Measurements from ENCODE around the gene SLC15A2. TPM values are rescaled to one million over a fixed set of nuclear protein-coding genes. Genes with fewer than 3 reads are reported as not detected.

Gene SLC15A2
- total RNA-seq, 1 donor from 2014 or later: 1.0 TPM

GRCh38 chr3:121974601-121975111 lies 80.5 kb downstream of the SLC15A2 start:
- Histone ChIP-seq H3F3A (ENCODE audit: low read depth) (no peaks in the 10 kb centered on the region), H3K9ac (no peak overlapping the region), H3K4me3 (no peak overlapping the region), H3K9me3 (ENCODE audit: low read depth) (no peaks in the 10 kb centered on the region), H2AFZ (replicated peaks) (no peak overlapping the region), H4K20me1 (ENCODE audit: low read depth) (no peaks in the 10 kb centered on the region), H3K36me3 (no peaks in the 10 kb centered on the region), H3K27ac (no peak overlapping the region), H3K27me3 (no peaks in the 10 kb centered on the region), H3K4me2 (no peak overlapping the region), H3K79me2 (ENCODE audit: low read depth) (no peaks in the 10 kb centered on the region), H3K4me1 (no peaks in the 10 kb centered on the region)
- no peak for DNase-seq (ENCODE audit: low spot score)
- Mint-ChIP-seq H3K9me3 (peaks cover 6% of the 10 kb centered on the region), H3K4me3 (no peak overlapping the region), H3K4me1 (no peaks in the 10 kb centered on the region), H3K27ac (no peak overlapping the region), H3K36me3 (no peaks in the 10 kb centered on the region), H3K27me3 (ENCODE audit: insufficient read depth, low read depth) (peaks cover 2% of the 10 kb centered on the region)
- TF ChIP-seq EZH2phosphoT487 (IDR thresholded peaks at IDR 0.05) (no peak), CTCF (IDR thresholded peaks at IDR 0.05) (no peak), EZH2 (IDR thresholded peaks at IDR 0.05) (no peak)

- Histone ChIP-seq H3K9me3 (ENCODE audit: low read depth) (no peaks in the 10 kb centered on the region), H3K27ac (no peak overlapping the region), H3K4me2 (no peak overlapping the region), H3K9ac (no peak overlapping the region), H3K4me3 (no peak overlapping the region), H3K36me3 (no peaks in the 10 kb centered on the region), H3K27me3 (no peaks in the 10 kb centered on the region), H3K4me1 (no peaks in the 10 kb centered on the region), H4K20me1 (ENCODE audit: low read depth) (no peaks in the 10 kb centered on the region), H3F3A (ENCODE audit: low read depth) (no peaks in the 10 kb centered on the region), H3K79me2 (ENCODE audit: low read depth) (no peaks in the 10 kb centered on the region), H2AFZ (replicated peaks) (no peak overlapping the region)
- DNase-seq (ENCODE audit: low spot score): no peak
- H3K36me3 Mint-ChIP-seq: no peaks in the 10 kb centered on the region
- no peak for TF ChIP-seq EZH2phosphoT487 (IDR thresholded peaks at IDR 0.05)
- no peak for TF ChIP-seq CTCF (IDR thresholded peaks at IDR 0.05)
- no peak for TF ChIP-seq EZH2 (IDR thresholded peaks at IDR 0.05)
- no peaks in the 10 kb centered on the region for H3K4me1 Mint-ChIP-seq
- H3K4me3 Mint-ChIP-seq: no peak overlapping the region
- no peak overlapping the region for H3K27ac Mint-ChIP-seq
- peaks cover 2% of the 10 kb centered on the region for H3K27me3 Mint-ChIP-seq (ENCODE audit: insufficient read depth, low read depth)
- peaks cover 6% of the 10 kb centered on the region for H3K9me3 Mint-ChIP-seq
These were observed 81.6 kb downstream of the SLC15A2 start for GRCh38 chr3:121975702-121976302.

GRCh38 chr3:121976727-121977126 lies 82.5 kb downstream of the SLC15A2 start:
- no peaks in the 10 kb centered on the region for H3K4me1 Mint-ChIP-seq
- H3K36me3 Mint-ChIP-seq: no peaks in the 10 kb centered on the region
- no peak overlapping the region for H3K4me2 ChIP-seq
- H3K27ac Mint-ChIP-seq: no peak overlapping the region
- H4K20me1 ChIP-seq (ENCODE audit: low read depth): no peaks in the 10 kb centered on the region
- no peak overlapping the region for H3K27ac ChIP-seq
- H3K36me3 ChIP-seq: no peaks in the 10 kb centered on the region
- no peaks in the 10 kb centered on the region for H3K9me3 ChIP-seq (ENCODE audit: low read depth)
- H3K4me3 Mint-ChIP-seq: no peak overlapping the region
- no peak overlapping the region for H2AFZ ChIP-seq (replicated peaks)
- H3K9me3 Mint-ChIP-seq: peaks cover 6% of the 10 kb centered on the region
- no peak overlapping the region for H3K4me3 ChIP-seq
- H3K27me3 Mint-ChIP-seq (ENCODE audit: insufficient read depth, low read depth): peaks cover 2% of the 10 kb centered on the region
- H3K79me2 ChIP-seq (ENCODE audit: low read depth): no peaks in the 10 kb centered on the region
- H3K4me1 ChIP-seq: no peaks in the 10 kb centered on the region
- H3F3A ChIP-seq (ENCODE audit: low read depth): no peaks in the 10 kb centered on the region
- no peak for DNase-seq (ENCODE audit: low spot score)
- TF ChIP-seq EZH2phosphoT487 (IDR thresholded peaks at IDR 0.05) (no peak), CTCF (IDR thresholded peaks at IDR 0.05) (no peak), EZH2 (IDR thresholded peaks at IDR 0.05) (no peak)
- no peak overlapping the region for H3K9ac ChIP-seq
- no peaks in the 10 kb centered on the region for H3K27me3 ChIP-seq

All from neural progenitor cell (in vitro differentiated cells).